GM12801 (cell line): Measurements from ENCODE around the gene KHDC4.

ENCODE experiments used
- CTCF ChIP-seq: IDR thresholded peaks from one replicate; pipeline ENCODE4 v1.5.1; 2011; ENCODE audit warnings: control low read depth; ENCODE audit not compliant: insufficient read length; ENCODE audit errors: extremely low read depth

Gene KHDC4

GRCh38 chr1:155978325-155978972 lies 44.2 kb upstream of the KHDC4 start, which contains the start of gene ARHGEF2:
TSS of gene ARHGEF2 (minus strand) at chr1:155978547. CDS start at chr1:155978427, 120 bp downstream.
- no peak for TF ChIP-seq CTCF

GRCh38 chr1:155977690-155978324 lies 43.6 kb upstream of the KHDC4 start:
- TF ChIP-seq CTCF: no peak

GRCh38 chr1:155976913-155977689 lies 42.9 kb upstream of the KHDC4 start:
- TF ChIP-seq CTCF: no peak

- no peak for TF ChIP-seq CTCF
These were observed 42.1 kb upstream of the KHDC4 start for GRCh38 chr1:155976062-155976912.

- TF ChIP-seq CTCF: no peak
These were observed 41.3 kb upstream of the KHDC4 start for GRCh38 chr1:155975375-155976061.

GRCh38 chr1:155974208-155975115 lies 40.2 kb upstream of the KHDC4 start:
- TF ChIP-seq CTCF: no peak
